HG03558 (cell line): ENCODE results near the gene KIAA1671.

Experiments used
- ATAC-seq: cut with Tn5 transposase; IDR thresholded peaks from one replicate; pipeline ENCODE4 v1.9.1; 2021; ENCODE audit warnings: moderate number of reproducible peaks; ENCODE audit not compliant: unreplicated experiment; ENCODE audit errors: extremely low read depth

KIAA1671 gene

GRCh38 chr22:25160120-25160996 lies 207.8 kb downstream of the KIAA1671 start:
- no peak for ATAC-seq

GRCh38 chr22:25161017-25161915 lies 208.8 kb downstream of the KIAA1671 start:
- ATAC-seq: no peak

GRCh38 chr22:25161916-25162530 lies 209.5 kb downstream of the KIAA1671 start:
- ATAC-seq: no peak

DNA sequence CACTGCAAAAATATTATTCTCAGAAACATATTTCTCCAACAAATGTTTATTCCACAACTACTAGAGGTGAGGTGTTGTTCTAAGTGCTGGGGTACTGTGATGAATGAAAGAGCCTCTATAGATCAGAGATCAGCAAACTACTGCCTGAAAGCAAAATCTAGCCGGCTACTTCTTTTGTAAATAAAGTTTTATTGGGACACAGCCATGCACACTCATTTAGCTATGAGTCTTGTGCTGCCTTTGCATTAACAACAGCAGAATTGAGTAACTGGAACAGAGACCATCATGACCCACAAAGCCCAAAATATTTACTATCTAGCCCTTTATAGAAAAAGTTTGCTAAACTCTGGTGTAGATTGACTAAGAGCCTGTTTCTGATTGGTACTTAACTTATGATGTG lies 210.0 kb downstream of the KIAA1671 start:
- no peak for ATAC-seq

DNA sequence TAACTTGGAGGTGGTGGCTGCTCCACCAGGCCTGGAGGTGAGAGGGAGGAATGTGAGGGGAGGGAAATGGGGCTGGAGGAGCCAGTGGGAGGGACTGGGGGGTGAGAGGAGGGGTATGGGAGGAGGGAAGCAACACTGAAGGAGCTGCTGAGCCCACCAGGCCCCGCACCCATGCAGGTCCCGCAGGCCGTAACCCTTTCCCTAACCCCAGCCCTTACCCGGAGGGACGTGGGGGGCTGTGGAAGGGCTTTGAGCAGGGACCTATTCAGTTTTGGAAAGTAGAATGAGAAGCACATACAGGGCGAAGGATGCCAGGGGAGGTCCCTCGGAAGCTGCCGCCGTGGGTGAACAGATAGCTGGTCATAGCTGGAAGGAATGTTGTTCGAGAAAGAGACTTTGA lies 213.3 kb downstream of the KIAA1671 start:
- no peak for ATAC-seq

GRCh38 chr22:25166266-25167040 lies 213.9 kb downstream of the KIAA1671 start:
- no peak for ATAC-seq

DNA sequence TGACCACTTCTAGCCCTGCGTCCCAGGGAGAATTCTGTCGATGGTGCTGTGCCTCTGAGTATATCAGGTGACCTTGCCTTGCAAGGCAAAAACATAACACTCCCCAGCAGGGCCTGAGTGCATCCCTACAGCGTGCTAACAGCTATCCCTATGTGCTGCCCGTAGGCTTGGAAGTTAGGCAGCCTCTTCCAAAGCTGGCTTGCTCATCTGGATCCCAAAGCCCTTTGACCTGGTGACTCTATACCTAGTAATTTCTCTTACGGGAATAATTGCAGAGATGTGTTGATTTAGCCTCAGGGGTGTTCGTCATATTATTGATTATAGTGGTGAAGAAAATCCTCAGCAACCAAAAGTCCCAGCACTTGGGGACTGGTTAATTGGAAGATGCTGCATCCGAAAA lies 214.6 kb downstream of the KIAA1671 start:
- ATAC-seq: no peak

- no peak for ATAC-seq
These were observed 215.5 kb downstream of the KIAA1671 start for GRCh38 chr22:25167834-25168601.

DNA sequence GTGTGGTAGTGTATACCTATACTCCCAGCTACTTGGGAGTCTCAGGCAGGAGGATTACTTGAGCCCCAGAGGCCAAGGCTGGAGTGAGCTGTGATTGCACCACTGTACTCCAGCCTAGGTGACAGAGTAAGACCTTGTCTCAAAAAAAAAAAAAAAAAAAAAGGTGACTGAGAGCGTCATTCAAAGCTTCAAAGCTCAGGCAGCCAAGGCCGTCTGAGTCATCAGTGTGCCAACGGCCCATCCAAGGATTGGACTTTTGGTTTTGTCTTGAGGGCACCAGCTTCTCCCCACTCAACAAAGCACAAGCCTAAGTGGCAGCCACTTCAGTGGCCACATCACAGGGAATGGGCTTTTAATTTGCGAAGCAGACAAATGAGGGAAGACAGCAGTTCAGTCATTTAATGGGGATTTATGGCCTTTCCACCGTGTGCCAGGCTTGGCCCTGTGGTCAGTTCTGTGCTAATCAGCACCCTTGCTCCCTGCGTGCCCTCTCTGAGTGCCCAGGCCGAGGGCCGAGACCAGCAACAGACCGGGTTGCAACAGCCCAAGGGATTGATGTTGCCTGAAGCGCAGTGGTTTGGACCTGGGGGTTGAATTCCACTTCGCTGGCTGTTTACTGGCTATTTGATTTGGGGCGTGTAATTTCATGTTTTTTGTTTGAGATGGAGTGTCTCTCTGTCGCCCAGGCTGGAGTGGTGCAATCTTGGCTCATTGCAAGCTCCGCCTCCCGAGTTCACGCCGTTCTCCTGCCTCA lies 216.9 kb downstream of the KIAA1671 start:
- no peak for ATAC-seq

GRCh38 chr22:25170426-25170980 lies 218.0 kb downstream of the KIAA1671 start:
- no peak for ATAC-seq

DNA sequence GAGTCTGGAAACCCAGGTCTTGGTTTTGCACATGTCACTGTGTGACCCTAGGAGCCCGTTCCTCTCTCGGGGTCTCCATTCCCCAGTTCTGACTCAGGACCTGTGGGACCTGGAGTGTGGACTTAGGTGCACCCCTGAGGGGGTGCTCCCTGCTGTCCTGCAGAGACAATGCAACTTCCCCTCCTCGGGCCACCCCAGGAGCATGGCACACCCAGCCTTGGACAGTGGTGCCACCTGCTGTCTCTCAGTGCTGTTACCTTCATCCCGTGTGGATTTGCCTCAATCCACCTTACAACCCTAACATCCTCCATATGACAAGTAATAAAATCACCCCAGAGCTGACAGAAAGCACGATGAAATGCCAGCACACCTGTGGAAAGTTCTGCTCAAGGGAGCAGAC lies 219.6 kb downstream of the KIAA1671 start:
- ATAC-seq: no peak

GRCh38 chr22:25174156-25174887 lies 221.8 kb downstream of the KIAA1671 start:
- ATAC-seq: no peak

- ATAC-seq: no peak
These were observed 222.4 kb downstream of the KIAA1671 start for GRCh38 chr22:25174888-25175411.

DNA sequence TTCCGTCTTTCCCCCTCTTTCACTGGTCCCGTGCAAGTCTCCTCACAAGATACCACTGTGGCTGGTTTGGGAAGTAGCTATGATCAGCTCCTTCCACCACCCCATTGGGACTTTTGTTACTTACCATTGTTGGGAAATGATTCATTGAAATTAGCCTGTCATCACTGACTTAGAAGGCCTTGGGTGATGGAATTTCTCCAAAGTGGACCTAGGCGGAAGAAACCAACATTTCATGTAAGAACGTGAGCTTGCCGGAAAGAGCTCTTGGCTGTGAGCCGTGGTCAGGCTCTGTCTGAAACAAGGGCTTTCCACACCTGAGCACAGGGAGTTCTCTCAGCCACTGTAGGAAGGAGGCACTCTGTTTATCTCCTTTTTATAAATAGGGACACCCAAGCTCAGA lies 223.7 kb downstream of the KIAA1671 start:
- ATAC-seq: no peak

GRCh38 chr22:25176799-25177198 lies 224.3 kb downstream of the KIAA1671 start:
- ATAC-seq: no peak

GRCh38 chr22:25177226-25177625 lies 224.7 kb downstream of the KIAA1671 start:
- no peak for ATAC-seq

DNA sequence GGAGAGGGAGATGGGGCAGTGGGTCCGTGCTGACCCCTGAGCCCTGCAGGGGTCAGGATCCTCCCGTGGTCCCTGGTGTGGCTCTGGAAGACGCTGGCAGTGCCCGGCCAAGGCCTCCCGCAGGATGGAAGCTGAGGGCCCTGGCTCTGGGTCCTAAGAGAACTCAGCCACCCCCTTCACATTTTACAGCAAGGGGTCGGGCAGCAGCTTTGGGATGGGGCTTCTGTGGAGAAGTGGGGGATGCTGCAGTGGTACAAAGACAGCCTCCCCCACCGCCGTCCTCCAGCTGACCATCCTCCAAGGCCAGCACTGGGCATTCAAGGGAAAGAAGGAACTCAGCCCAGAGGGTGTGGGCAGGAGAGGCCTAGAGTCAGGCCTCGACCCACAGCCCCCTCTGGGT lies 225.4 kb downstream of the KIAA1671 start:
- no peak for ATAC-seq
